Activated naive CD8-positive, alpha-beta T cell treated with anti-CD3 and anti-CD28 coated beads for 36 hours (primary cell): ENCODE measurements around the gene C4orf36. TPM values are rescaled to one million over a fixed set of nuclear protein-coding genes. Genes with fewer than 3 reads are reported as not detected.

Experiments used
- DNase-seq: peaks from one replicate; pipeline ENCODE4 v3.0.0; 2021
- H3K27ac Mint-ChIP-seq: one replicate; pipeline ENCODE4 v1.8.0; 2022; ENCODE audit warnings: mild to moderate bottlenecking, moderate library complexity, mixed read lengths
- H3K27me3 Mint-ChIP-seq: one replicate; pipeline ENCODE4 v1.8.0; 2022; ENCODE audit warnings: mild to moderate bottlenecking, mixed read lengths
- H3K36me3 Mint-ChIP-seq: one replicate; pipeline ENCODE4 v1.8.0; 2021; ENCODE audit warnings: mild to moderate bottlenecking, mixed read lengths
- H3K4me1 Mint-ChIP-seq: one replicate; pipeline ENCODE4 v1.8.0; 2021; ENCODE audit warnings: mixed read lengths
- H3K4me3 Mint-ChIP-seq: one replicate; pipeline ENCODE4 v1.8.0; 2022; ENCODE audit warnings: mild to moderate bottlenecking, moderate library complexity, mixed read lengths
- H3K9me3 Mint-ChIP-seq: one replicate; pipeline ENCODE4 v1.8.0; 2022; ENCODE audit warnings: mixed read lengths
- total RNA-seq, 2 experiments: library from RNA; stranded (reverse); gene quantifications; one replicate each; pipeline ENCODE4 v1.2.3, GENCODE V29; 2021

Gene C4orf36
- total RNA-seq: not detected

DNA sequence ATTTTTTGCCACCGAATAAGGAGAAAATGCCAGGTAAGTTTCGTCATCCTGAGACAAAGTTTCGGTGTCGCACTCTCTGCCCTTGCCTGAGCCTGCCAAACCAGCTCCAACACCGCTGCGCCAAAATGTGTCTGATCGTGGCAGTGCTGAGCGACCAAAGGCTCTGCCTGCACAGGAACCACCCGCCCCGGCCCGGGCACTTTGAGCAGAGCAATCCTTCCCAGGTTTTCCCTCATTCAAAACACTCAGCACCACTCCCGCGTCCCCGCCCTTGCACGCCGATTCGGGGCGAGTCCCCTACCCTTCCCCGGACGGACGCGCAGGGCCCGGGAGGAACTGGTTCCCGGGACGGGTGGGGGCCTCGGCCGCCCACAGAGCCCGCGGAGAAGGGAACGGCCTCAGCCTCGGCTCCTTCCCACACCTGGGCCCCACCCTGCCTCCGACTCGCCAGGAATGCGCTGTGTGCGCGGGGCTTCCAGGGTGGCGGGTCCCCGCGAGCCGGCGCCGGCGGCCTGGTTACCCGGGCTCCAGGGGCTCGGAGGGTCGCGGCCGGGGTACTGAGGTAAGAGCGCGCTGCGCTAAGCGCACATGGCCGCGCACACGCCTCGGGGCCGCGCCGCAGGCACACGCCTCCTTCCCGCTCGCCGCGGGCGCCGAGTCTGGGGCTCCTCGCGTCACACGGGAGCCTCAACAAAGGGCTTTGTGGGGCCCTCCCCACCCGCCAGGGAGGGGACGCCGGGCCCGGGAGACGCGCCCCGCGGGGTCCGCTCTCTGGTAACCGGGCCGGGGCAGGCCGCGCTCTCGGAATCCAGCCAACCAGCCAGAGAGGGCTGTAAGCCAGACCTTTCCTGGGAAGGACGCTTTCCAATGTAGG is at the start of gene C4orf36:
TSS of gene C4orf36 (minus strand) at position 661 of the 874 bp plus-strand sequence. CDS start 902 bp downstream, outside the sequence.
- peak within 1 kb of the TSS; percentile 75 for H3K4me3 Mint-ChIP-seq
- H3K27ac Mint-ChIP-seq: peak within 1 kb of the TSS; percentile 13
- peaks cover 6% of the 10 kb centered on the region for H3K4me1 Mint-ChIP-seq
- H3K27me3 Mint-ChIP-seq: peaks cover 32% of the 10 kb centered on the region
- H3K36me3 Mint-ChIP-seq: no peaks in the 10 kb centered on the region
- H3K9me3 Mint-ChIP-seq: no peaks in the 10 kb centered on the region
- peak; percentile 42 for DNase-seq

- H3K27ac Mint-ChIP-seq: no peak overlapping the region
- H3K9me3 Mint-ChIP-seq: no peaks in the 10 kb centered on the region
- peaks cover 3% of the 10 kb centered on the region for H3K36me3 Mint-ChIP-seq
- no peak for DNase-seq
- H3K27me3 Mint-ChIP-seq: no peaks in the 10 kb centered on the region
- peaks cover 38% of the 10 kb centered on the region for H3K4me1 Mint-ChIP-seq
- H3K4me3 Mint-ChIP-seq: no peak overlapping the region
Measured at GRCh38 chr4:86940920-86941460, 48.8 kb upstream of the C4orf36 start.

GRCh38 chr4:86939729-86940575 is 47.7 kb upstream of the C4orf36 start:
- Mint-ChIP-seq H3K27me3 (no peaks in the 10 kb centered on the region), H3K9me3 (no peaks in the 10 kb centered on the region), H3K4me3 (no peak overlapping the region), H3K27ac (peak overlapping the region; percentile 73), H3K4me1 (peaks cover 38% of the 10 kb centered on the region), H3K36me3 (peaks cover 3% of the 10 kb centered on the region)
- peak; percentile 14 for DNase-seq

DNA sequence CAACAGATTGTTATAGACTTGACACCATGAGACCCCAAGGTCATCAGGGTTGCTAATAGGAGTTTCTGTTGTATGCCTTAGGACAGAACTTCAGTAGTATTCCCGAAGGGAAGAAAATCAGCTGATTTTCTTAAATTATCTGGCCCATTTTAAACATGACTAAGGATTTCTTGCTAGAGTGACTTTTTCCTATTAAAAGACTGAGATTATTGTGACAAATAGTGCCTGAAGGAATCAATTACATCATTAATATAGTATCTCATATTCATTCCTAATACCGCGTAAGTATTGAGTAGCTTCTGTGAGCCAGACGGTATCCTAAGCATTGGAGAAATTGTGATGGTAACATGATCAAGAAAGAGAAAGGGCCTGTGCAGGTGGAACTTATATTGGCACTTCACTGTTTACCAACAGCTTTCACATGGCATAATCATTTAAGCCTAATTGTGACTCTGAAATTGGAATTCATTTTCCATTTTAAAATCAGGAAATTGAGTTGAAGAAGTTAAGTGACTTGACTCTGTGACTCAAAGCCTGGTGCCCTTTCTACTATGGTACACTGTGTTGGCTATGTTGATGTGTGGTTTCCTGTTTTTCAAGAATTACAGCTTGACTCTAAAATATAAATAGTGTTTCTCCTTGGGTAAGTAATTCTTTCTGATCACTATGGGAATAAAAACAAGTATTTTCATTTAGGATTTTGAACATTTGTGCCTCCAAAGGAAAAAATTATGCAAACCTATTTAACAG is 46.7 kb upstream of the C4orf36 start:
- Mint-ChIP-seq H3K4me1 (peaks cover 34% of the 10 kb centered on the region), H3K27me3 (no peaks in the 10 kb centered on the region), H3K27ac (peak overlapping the region; percentile 73), H3K9me3 (no peaks in the 10 kb centered on the region), H3K36me3 (peaks cover 3% of the 10 kb centered on the region), H3K4me3 (peak overlapping the region; percentile 20)
- DNase-seq: no peak

DNA sequence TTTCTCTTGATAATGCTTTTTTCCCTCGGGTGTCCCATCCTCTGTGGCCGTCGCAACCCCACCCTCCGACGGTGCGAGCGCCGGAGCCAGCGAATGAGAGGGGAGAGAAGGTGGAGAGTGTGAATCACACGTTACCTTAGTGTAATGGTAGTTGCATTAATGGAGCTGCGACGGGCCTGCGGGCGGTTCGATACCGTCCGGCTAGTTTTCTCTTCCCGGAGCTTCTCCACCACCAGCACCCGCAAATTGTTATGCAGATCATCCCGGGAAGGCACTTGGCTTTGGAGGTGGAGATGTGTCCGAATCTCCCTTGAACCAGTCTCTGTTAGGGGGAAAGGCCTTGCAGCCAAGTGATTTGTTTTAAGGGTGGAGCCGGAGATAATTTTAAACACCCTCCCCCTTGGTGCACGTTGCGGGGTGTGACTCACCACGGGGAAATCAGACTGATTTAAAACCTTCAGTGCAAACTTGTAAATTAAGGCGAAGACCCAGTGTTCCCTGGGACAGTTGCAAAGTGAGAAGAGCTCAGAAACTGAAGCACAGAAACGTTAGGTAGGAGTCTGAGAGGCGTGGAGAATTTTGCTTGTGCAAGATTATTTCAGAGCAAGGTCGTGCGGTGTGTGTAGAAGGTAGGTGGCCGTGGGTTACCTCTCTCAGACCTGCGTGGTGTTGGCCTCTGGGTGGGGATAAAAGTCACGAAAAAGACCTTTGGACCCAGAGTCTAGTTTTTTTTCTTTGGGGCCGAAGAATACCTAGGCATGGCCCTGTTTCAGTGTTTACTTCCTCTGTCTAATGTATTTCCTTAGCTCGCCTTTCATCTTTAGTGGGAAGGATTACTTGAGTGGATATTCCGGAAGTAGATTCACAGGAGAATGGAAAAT is 43.9 kb upstream of the C4orf36 start:
- Mint-ChIP-seq H3K36me3 (peaks cover 3% of the 10 kb centered on the region), H3K27ac (peak overlapping the region; percentile 92)

DNA sequence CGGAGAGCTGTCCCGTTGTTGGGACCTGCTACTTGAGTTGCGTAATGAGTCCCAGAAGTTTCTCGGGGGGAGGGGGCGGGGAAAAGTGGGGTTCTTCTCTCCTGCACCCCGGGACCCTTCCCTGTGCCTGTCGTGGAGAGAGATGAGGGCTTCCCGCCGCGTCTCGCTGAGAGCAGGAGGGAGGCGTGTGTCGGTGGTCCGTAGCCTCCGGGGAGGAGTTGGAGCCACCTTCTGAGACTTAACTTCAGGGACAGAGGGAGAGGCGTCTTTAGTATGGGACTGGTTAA is 43.3 kb upstream of the C4orf36 start:
- Mint-ChIP-seq H3K4me3 (peak overlapping the region; percentile 84), H3K27ac (peak overlapping the region; percentile 92), H3K4me1 (peaks cover 38% of the 10 kb centered on the region), H3K9me3 (no peaks in the 10 kb centered on the region), H3K27me3 (no peaks in the 10 kb centered on the region), H3K36me3 (peaks cover 3% of the 10 kb centered on the region)
- DNase-seq: no peak

More for the DNA sequence above, 43.9 kb upstream of the C4orf36 start:
- Mint-ChIP-seq H3K4me3 (peak overlapping the region; percentile 84), H3K4me1 (peaks cover 37% of the 10 kb centered on the region), H3K27me3 (no peaks in the 10 kb centered on the region), H3K9me3 (no peaks in the 10 kb centered on the region)
- DNase-seq: peak; percentile 80

GRCh38 chr4:86934771-86935565 is 42.7 kb upstream of the C4orf36 start, which contains the start of gene AFF1:
Gene AFF1, plus strand, starts transcription at chr4:86935011. Its CDS starts 13,523 bp downstream, at chr4:86948534.
- Mint-ChIP-seq H3K9me3 (no peaks in the 10 kb centered on the region), H3K27ac (peak within 1 kb of the TSS; percentile 92), H3K36me3 (peaks cover 4% of the 10 kb centered on the region), H3K27me3 (no peaks in the 10 kb centered on the region), H3K4me3 (peak within 1 kb of the TSS; percentile 87), H3K4me1 (peaks cover 35% of the 10 kb centered on the region)
- peak; percentile 93 for DNase-seq

GRCh38 chr4:86934147-86934770 is 42.0 kb upstream of the C4orf36 start:
- Mint-ChIP-seq H3K4me1 (peaks cover 28% of the 10 kb centered on the region), H3K27ac (peak overlapping the region; percentile 87), H3K27me3 (no peaks in the 10 kb centered on the region), H3K9me3 (no peaks in the 10 kb centered on the region), H3K4me3 (peak overlapping the region; percentile 87), H3K36me3 (peaks cover 5% of the 10 kb centered on the region)
- peak; percentile 1 for DNase-seq

- Mint-ChIP-seq H3K9me3 (no peaks in the 10 kb centered on the region), H3K27me3 (no peaks in the 10 kb centered on the region), H3K4me3 (no peak overlapping the region), H3K4me1 (peaks cover 22% of the 10 kb centered on the region), H3K27ac (peak overlapping the region; percentile 83), H3K36me3 (peaks cover 6% of the 10 kb centered on the region)
- DNase-seq: no peak
Measured at GRCh38 chr4:86928400-86929255, 36.4 kb upstream of the C4orf36 start.

- peak overlapping the region; percentile 83 for H3K27ac Mint-ChIP-seq
- no peaks in the 10 kb centered on the region for H3K27me3 Mint-ChIP-seq
- H3K9me3 Mint-ChIP-seq: no peaks in the 10 kb centered on the region
- peaks cover 20% of the 10 kb centered on the region for H3K4me1 Mint-ChIP-seq
- no peak overlapping the region for H3K4me3 Mint-ChIP-seq
- peak; percentile 12 for DNase-seq
- peaks cover 6% of the 10 kb centered on the region for H3K36me3 Mint-ChIP-seq
Measured at GRCh38 chr4:86927843-86928395, 35.7 kb upstream of the C4orf36 start.

DNA sequence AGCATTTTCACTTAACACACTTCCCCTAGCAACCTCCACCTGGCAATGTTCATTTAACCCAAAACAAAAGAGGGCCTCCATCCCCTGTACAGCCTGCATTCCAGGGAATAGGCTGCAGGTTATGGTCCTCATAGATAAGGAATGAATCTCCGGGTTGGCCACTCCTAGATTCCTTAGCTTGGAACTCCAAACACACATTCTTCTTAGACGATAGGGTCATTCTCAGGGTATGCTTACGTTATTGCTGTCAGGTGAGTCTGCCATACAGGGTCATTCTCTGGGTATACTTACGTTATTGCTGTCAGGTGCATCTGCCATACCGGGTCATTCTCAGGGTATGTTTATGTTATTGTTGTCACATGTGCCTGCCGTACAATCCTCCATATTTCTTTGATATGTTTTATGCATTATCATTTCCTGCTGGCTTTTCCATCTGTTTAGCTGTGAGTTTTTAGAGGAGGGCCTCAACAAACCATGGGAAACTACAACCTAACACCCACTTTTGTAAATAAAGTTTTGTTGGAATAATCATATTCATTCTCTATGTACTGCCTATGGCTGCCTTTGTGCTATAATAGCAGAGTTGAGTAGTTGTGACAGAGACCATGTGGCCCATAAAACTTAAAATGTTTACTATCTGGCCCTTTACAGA is 34.3 kb upstream of the C4orf36 start:
- H3K36me3 Mint-ChIP-seq: peaks cover 6% of the 10 kb centered on the region
- H3K9me3 Mint-ChIP-seq: no peaks in the 10 kb centered on the region
- no peaks in the 10 kb centered on the region for H3K27me3 Mint-ChIP-seq
- H3K27ac Mint-ChIP-seq: no peak overlapping the region
- DNase-seq: no peak
- H3K4me1 Mint-ChIP-seq: peaks cover 20% of the 10 kb centered on the region
- no peak overlapping the region for H3K4me3 Mint-ChIP-seq
